Measurements from ENCODE around the gene RALGAPB.
"Not testable (repeated sequence)": the region's sequence is repeated elsewhere in the genome, so short reads cannot be mapped to it uniquely, and the experiment has no call there.

Gene RALGAPB

GRCh38 chr20:38501858-38502436 lies 29.3 kb downstream of the RALGAPB start:
- Histone ChIP-seq H3K36me3 (ENCODE audit: low read length) (peaks cover 24% of the 10 kb centered on the region), H3K4me2 (ENCODE audit: low read depth, low read length, poor library complexity, severe bottlenecking) (no peak overlapping the region), H4K20me1 (ENCODE audit: low read depth, low read length) (no peaks in the 10 kb centered on the region), H3K9me2 (replicated peaks; ENCODE audit: insufficient read depth, low read length) (no peaks in the 10 kb centered on the region), H3K27me3 (ENCODE audit: low read length) (no peaks in the 10 kb centered on the region), H3F3A (ENCODE audit: insufficient read depth) (0 out of 2 replicates have a peak, but pooled peaks cover 3% of the 10 kb centered on the region), H3K79me2 (ENCODE audit: insufficient read depth, low read length) (no peaks in the 10 kb centered on the region), H3K9me3 (ENCODE audit: insufficient read depth, low read length) (no peaks in the 10 kb centered on the region), H3K27ac (ENCODE audit: low read depth, low read length) (no peak overlapping the region), H3K9ac (ENCODE audit: low read length) (no peak overlapping the region), H2AFZ (ENCODE audit: low read depth, low read length, severe bottlenecking) (no peak overlapping the region), H3K4me3 (ENCODE audit: insufficient read depth, low read length, poor library complexity, severe bottlenecking) (no peak overlapping the region)
- TF ChIP-seq, protein P1, sequence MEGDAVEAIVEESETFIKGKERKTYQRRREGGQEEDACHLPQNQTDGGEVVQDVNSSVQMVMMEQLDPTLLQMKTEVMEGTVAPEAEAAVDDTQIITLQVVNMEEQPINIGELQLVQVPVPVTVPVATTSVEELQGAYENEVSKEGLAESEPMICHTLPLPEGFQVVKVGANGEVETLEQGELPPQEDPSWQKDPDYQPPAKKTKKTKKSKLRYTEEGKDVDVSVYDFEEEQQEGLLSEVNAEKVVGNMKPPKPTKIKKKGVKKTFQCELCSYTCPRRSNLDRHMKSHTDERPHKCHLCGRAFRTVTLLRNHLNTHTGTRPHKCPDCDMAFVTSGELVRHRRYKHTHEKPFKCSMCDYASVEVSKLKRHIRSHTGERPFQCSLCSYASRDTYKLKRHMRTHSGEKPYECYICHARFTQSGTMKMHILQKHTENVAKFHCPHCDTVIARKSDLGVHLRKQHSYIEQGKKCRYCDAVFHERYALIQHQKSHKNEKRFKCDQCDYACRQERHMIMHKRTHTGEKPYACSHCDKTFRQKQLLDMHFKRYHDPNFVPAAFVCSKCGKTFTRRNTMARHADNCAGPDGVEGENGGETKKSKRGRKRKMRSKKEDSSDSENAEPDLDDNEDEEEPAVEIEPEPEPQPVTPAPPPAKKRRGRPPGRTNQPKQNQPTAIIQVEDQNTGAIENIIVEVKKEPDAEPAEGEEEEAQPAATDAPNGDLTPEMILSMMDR (IDR thresholded peaks at IDR 0.05; ENCODE audit: insufficient read depth, low read length, poor library complexity, severe bottlenecking) = no peak
- TF ChIP-seq EZH2phosphoT487 (conservative IDR thresholded peaks at IDR 0.05; ENCODE audit: low read length) = no peak

- Histone ChIP-seq H3K36me3 (ENCODE audit: low read length) (peaks cover 28% of the 10 kb centered on the region), H2AFZ (ENCODE audit: low read depth, low read length, severe bottlenecking) (no peak overlapping the region), H3K9me2 (replicated peaks; ENCODE audit: insufficient read depth, low read length) (no peaks in the 10 kb centered on the region), H3K9me3 (ENCODE audit: insufficient read depth, low read length) (no peaks in the 10 kb centered on the region), H3K4me3 (ENCODE audit: insufficient read depth, low read length, poor library complexity, severe bottlenecking) (no peak overlapping the region), H3K9ac (ENCODE audit: low read length) (no peak overlapping the region), H3K4me2 (ENCODE audit: low read depth, low read length, poor library complexity, severe bottlenecking) (no peak overlapping the region), H3K79me2 (ENCODE audit: insufficient read depth, low read length) (no peaks in the 10 kb centered on the region), H4K20me1 (ENCODE audit: low read depth, low read length) (no peaks in the 10 kb centered on the region), H3F3A (ENCODE audit: insufficient read depth) (0 out of 2 replicates have a peak, but pooled peaks cover 3% of the 10 kb centered on the region), H3K27ac (ENCODE audit: low read depth, low read length) (no peak overlapping the region), H3K27me3 (ENCODE audit: low read length) (no peaks in the 10 kb centered on the region)
- TF ChIP-seq, protein P1 (IDR thresholded peaks at IDR 0.05; ENCODE audit: insufficient read depth, low read length, poor library complexity, severe bottlenecking) = no peak
- no peak for TF ChIP-seq EZH2phosphoT487 (conservative IDR thresholded peaks at IDR 0.05; ENCODE audit: low read length)
Observed at GRCh38 chr20:38504368-38505090, 31.9 kb downstream of the RALGAPB start.

- Histone ChIP-seq H3K27ac (ENCODE audit: low read depth, low read length) (no peak overlapping the region), H3K9ac (ENCODE audit: low read length) (no peak overlapping the region), H3K4me2 (ENCODE audit: low read depth, low read length, poor library complexity, severe bottlenecking) (no peak overlapping the region), H2AFZ (ENCODE audit: low read depth, low read length, severe bottlenecking) (no peak overlapping the region), H3F3A (ENCODE audit: insufficient read depth) (0 out of 2 replicates have a peak, but pooled peaks cover 3% of the 10 kb centered on the region), H4K20me1 (ENCODE audit: low read depth, low read length) (no peaks in the 10 kb centered on the region), H3K9me3 (ENCODE audit: insufficient read depth, low read length) (no peaks in the 10 kb centered on the region), H3K27me3 (ENCODE audit: low read length) (no peaks in the 10 kb centered on the region), H3K36me3 (ENCODE audit: low read length) (peaks cover 31% of the 10 kb centered on the region), H3K9me2 (replicated peaks; ENCODE audit: insufficient read depth, low read length) (no peaks in the 10 kb centered on the region), H3K79me2 (ENCODE audit: insufficient read depth, low read length) (no peaks in the 10 kb centered on the region), H3K4me3 (ENCODE audit: insufficient read depth, low read length, poor library complexity, severe bottlenecking) (no peak overlapping the region)
- TF ChIP-seq, protein P1 (IDR thresholded peaks at IDR 0.05; ENCODE audit: insufficient read depth, low read length, poor library complexity, severe bottlenecking) = no peak
- TF ChIP-seq EZH2phosphoT487 (conservative IDR thresholded peaks at IDR 0.05; ENCODE audit: low read length) = no peak
Observed at GRCh38 chr20:38505091-38505455, 32.4 kb downstream of the RALGAPB start.

GRCh38 chr20:38511726-38512125 lies 39.1 kb downstream of the RALGAPB start:
- not testable (repeated sequence) for H3K27ac ChIP-seq (ENCODE audit: low read depth, low read length)

More at GRCh38 chr20:38511726-38512125, 39.1 kb downstream of the RALGAPB start:
- H2AFZ ChIP-seq (ENCODE audit: low read depth, low read length, severe bottlenecking); H3K79me2 ChIP-seq (ENCODE audit: insufficient read depth, low read length); H3K27me3 ChIP-seq (ENCODE audit: low read length); H3F3A ChIP-seq (ENCODE audit: insufficient read depth); H3K4me2 ChIP-seq (ENCODE audit: low read depth, low read length, poor library complexity, severe bottlenecking); H3K9me3 ChIP-seq (ENCODE audit: insufficient read depth, low read length); H4K20me1 ChIP-seq (ENCODE audit: low read depth, low read length); H3K9me2 ChIP-seq (replicated peaks; ENCODE audit: insufficient read depth, low read length); H3K9ac ChIP-seq (ENCODE audit: low read length); H3K4me3 ChIP-seq (ENCODE audit: insufficient read depth, low read length, poor library complexity, severe bottlenecking): not testable (repeated sequence)
- H3K36me3 ChIP-seq (ENCODE audit: low read length) = peaks cover 31% of the 10 kb centered on the region
